ENCODE data around the gene KIAA1217.

Gene KIAA1217

DNA sequence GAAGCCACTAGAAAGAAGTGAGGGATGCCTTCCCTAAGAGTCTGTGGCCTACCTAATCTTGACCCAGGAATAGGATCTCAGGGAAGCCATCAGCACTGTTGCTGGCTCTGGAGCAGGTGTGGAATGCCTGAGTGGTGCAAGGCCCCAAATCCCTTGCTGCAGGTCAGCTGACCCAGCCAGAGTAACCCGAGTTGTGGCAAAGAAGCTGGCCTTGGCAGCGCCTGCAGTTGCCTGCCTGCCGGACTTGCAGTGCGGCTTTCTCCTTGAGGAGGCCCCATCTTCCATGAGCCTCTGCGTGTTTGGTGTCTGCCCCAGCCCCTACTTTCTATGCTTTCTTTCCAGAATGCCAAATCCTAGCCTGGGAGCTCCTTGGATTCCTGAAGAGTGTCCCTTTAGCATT, 5.8 kb downstream of the KIAA1217 start:
- TF ChIP-seq GATA1 (IDR thresholded peaks at IDR 0.05; ENCODE audit: low read depth, low read length) (no peak), POLR2A (IDR thresholded peaks at IDR 0.05; ENCODE audit: low read length) (no peak)
- no peak for DNase-seq

- TF ChIP-seq POLR2A (IDR thresholded peaks at IDR 0.05; ENCODE audit: low read length), result no peak
- TF ChIP-seq GATA1 (IDR thresholded peaks at IDR 0.05; ENCODE audit: low read depth, low read length), result no peak
- no peak for DNase-seq
Observed at GRCh38 chr10:24215196-24215595, 6.3 kb downstream of the KIAA1217 start.

DNA sequence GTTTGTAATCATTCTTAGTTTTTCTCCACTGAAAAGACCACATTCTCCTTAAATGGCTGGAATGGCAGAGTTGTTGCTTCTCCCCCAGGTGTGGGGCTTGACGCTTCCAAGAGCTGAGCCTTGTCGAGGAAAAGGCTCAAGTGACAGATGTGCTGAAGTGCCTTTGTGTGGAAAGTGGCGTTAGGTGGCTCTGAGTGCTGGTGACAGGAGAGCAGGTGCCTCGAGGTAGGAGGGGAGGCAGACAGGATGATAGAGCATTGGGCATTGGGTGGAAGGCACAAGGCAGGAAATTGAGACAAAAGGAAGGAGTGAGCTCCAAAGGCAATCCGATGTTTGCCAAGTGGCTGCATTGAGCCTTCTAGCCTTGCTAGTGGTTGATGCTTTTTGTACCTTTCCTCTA, 6.7 kb downstream of the KIAA1217 start:
- TF ChIP-seq POLR2A (IDR thresholded peaks at IDR 0.05; ENCODE audit: low read length) (no peak), GATA1 (IDR thresholded peaks at IDR 0.05; ENCODE audit: low read depth, low read length) (no peak)
- no peak for DNase-seq

DNA sequence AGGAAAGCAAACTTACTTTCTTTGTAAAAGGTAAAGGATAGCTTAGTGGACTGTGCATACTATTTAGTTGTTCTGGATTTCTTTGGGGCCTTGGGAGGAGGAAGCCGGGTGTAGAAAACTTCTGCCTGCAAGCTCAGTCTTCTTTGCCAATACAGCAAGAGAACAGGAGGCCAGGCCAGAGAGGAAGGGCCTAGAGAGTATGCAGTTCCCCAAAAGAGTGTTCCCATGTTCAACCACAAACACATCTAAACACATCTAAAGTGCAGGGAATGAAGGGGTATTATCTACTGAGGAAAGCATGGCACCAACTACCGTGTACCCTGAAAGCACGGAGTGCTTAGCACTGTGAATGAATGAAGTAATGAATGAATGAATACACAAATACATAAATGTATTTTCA, 11.0 kb downstream of the KIAA1217 start:
- TF ChIP-seq GATA1 (IDR thresholded peaks at IDR 0.05; ENCODE audit: low read depth, low read length) (no peak), POLR2A (IDR thresholded peaks at IDR 0.05; ENCODE audit: low read length) (no peak)
- no peak for DNase-seq

DNA sequence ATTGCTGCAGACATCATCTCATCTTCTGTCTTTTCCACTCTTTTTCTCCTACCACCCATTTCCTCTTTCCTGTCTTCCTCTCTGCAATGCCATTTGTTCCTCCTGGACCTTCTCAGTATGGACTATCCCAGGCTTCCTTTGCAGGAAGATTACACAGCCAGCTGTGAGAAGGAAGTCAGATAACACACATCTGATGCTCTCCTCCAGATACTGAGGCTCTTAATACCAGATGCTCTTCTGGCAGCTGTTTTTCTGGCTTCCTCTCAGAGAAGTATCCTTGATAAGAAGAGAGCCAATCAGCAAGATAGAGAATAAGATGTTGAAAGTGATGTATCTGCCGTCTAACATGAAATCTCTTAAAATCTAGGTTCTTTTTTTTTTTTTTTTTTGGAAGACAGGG, 14.4 kb downstream of the KIAA1217 start:
- no peak for DNase-seq
- TF ChIP-seq GATA1 (IDR thresholded peaks at IDR 0.05; ENCODE audit: low read depth, low read length) (no peak), POLR2A (IDR thresholded peaks at IDR 0.05; ENCODE audit: low read length) (no peak)

GRCh38 chr10:24223953-24224352, 15.0 kb downstream of the KIAA1217 start:
- TF ChIP-seq POLR2A (IDR thresholded peaks at IDR 0.05; ENCODE audit: low read length) (no peak), GATA1 (IDR thresholded peaks at IDR 0.05; ENCODE audit: low read depth, low read length) (no peak)
- no peak for DNase-seq

- TF ChIP-seq GATA1 (IDR thresholded peaks at IDR 0.05; ENCODE audit: low read depth, low read length) (no peak), POLR2A (IDR thresholded peaks at IDR 0.05; ENCODE audit: low read length) (no peak)
- DNase-seq, result no peak
Observed at GRCh38 chr10:24228642-24229041, 19.7 kb downstream of the KIAA1217 start.

GRCh38 chr10:24229909-24230308, 21.0 kb downstream of the KIAA1217 start:
- TF ChIP-seq POLR2A (IDR thresholded peaks at IDR 0.05; ENCODE audit: low read length) (no peak), GATA1 (IDR thresholded peaks at IDR 0.05; ENCODE audit: low read depth, low read length) (no peak)

GRCh38 chr10:24231200-24231599, 22.3 kb downstream of the KIAA1217 start:
- no peak for DNase-seq
- TF ChIP-seq POLR2A (IDR thresholded peaks at IDR 0.05; ENCODE audit: low read length) (no peak), GATA1 (IDR thresholded peaks at IDR 0.05; ENCODE audit: low read depth, low read length) (no peak)

More at GRCh38 chr10:24229909-24230308, 21.0 kb downstream of the KIAA1217 start:
- DNase-seq, result no peak

- TF ChIP-seq GATA1 (IDR thresholded peaks at IDR 0.05; ENCODE audit: low read depth, low read length) (no peak), POLR2A (IDR thresholded peaks at IDR 0.05; ENCODE audit: low read length) (no peak)
- DNase-seq, result no peak
Observed at GRCh38 chr10:24234784-24235183, 25.8 kb downstream of the KIAA1217 start.

- TF ChIP-seq GATA1 (IDR thresholded peaks at IDR 0.05; ENCODE audit: low read depth, low read length) (no peak), POLR2A (IDR thresholded peaks at IDR 0.05; ENCODE audit: low read length) (no peak)
- DNase-seq, result no peak
Observed at GRCh38 chr10:24235471-24235870, 26.5 kb downstream of the KIAA1217 start.

DNA sequence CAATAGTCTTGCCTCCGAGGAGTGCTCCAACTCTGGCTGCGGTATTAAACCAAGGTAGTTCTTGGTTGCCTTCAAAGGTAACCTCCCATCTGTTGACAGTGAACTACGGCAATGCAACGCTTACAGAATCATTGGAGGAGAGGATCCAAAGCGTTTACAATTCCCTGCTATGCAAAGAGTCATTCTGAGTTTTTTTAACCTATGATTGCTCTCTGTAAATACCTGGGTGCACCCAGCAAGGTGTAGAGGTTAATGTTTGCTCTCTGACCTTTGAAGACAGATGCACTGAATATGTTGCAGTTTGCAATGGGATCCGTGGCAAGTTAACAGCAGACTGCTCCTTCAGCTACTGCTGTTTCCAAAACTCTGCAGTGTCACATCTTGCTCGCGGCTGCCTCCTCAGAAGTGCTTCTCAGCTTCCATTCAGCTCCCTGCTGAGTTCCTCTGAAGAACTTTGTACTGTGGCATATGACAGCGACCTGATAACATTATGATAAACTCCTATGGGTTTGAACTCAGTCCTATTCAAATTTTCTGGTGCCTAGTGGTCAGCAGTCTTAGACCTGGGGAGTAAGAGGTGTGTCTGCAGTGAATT, 29.0 kb downstream of the KIAA1217 start:
- TF ChIP-seq POLR2A (IDR thresholded peaks at IDR 0.05; ENCODE audit: low read length), result no peak
- TF ChIP-seq GATA1 (IDR thresholded peaks at IDR 0.05; ENCODE audit: low read depth, low read length), result no peak
- no peak for DNase-seq

DNA sequence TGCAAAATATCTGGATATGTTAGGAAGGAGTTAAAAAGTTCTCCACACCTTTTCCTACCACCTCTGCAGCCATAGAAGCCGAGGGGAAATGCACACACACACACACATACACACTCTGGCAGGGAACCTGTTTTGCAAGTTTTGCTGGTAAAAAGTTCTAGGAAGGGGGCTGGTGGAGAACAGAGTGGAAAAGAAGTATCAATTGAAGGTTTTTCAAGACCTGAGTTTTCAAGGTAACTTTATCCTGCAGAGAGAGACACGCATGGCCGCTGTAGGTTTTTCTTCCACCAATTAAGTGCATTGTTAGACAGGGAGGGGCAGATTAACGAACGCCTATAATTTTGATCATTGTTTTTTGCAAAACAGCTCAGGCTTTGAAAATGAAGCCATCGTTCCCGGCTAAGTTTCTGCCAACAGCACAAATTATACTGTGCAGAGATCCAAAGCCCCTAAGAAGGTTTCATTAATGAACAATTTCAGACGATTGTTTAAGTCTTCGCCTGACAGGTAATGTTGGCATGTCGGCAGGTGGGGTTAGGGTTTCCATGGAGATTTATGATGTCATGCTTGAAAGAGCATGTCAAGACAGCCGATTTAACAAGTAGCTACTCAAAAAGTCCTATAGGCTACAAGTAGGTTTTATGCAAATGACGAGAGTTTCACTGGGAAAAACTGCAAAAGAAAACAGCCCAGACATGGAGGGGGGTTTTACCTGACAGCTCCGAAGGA, 29.7 kb downstream of the KIAA1217 start:
- TF ChIP-seq POLR2A (IDR thresholded peaks at IDR 0.05; ENCODE audit: low read length) (no peak), GATA1 (IDR thresholded peaks at IDR 0.05; ENCODE audit: low read depth, low read length) (no peak)
- DNase-seq, result no peak

DNA sequence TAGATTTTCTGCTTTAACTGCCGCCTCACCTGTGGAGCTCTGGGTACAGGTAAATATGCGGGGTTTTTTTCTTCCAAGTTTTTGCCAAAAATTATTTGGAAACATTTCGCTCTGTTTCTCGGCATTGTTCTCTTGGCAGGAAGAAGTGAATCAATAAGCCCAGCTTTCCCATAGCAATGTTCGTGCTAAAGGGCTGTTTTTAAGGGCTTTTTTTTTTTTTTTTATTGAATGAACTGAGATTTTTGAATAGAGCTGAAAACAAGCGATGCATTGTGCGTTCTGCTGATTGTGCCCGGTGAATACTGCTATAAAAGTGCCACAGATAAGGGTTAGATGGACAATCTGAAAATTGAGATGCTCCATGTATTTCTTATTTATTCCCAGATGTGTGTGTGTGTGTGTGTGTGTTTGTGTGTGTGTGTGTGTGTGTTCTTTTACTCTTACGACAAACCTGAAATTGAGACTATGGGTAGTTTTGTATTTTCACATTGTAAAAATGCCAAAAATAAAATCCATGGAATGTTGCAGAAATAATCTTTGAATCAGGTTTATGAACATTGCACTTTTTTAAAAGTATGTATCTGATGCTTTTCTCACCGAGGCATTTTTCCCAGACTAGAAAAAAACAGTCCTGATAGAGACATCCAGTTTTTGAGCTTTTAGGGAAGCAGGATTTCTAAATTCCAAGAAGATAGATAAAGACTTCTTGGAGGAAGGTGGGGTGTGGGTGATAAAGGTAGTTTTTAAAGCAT, 30.5 kb downstream of the KIAA1217 start:
- no peak for TF ChIP-seq POLR2A (IDR thresholded peaks at IDR 0.05; ENCODE audit: low read length)
- TF ChIP-seq GATA1 (IDR thresholded peaks at IDR 0.05; ENCODE audit: low read depth, low read length), result no peak
- no peak for DNase-seq
